ENCODE data around the gene IGSF21.

IGSF21 gene

GRCh38 chr1:18337757-18338156 lies 230.2 kb downstream of the IGSF21 start:
- no peak for TF ChIP-seq ZNF565 (CRISPR knock-in tag; conservative IDR thresholded peaks at IDR 0.05; ENCODE audit: low read depth)
- TF ChIP-seq RARB (CRISPR knock-in tag; IDR thresholded peaks at IDR 0.05), result no peak
- TF ChIP-seq CSDC2 (CRISPR knock-in tag; IDR thresholded peaks at IDR 0.05), result no peak
- TF ChIP-seq TOX (CRISPR knock-in tag; IDR thresholded peaks at IDR 0.05; ENCODE audit: borderline replicate concordance), result no peak
- TF ChIP-seq TSHZ2 (CRISPR knock-in tag; IDR thresholded peaks at IDR 0.05), result no peak
- no peak for TF ChIP-seq ESRRG (CRISPR knock-in tag; IDR thresholded peaks at IDR 0.05)
- no peak for TF ChIP-seq CSRNP3 (CRISPR knock-in tag; IDR thresholded peaks at IDR 0.05)
- no peak for TF ChIP-seq ISL1 (CRISPR knock-in tag; IDR thresholded peaks at IDR 0.05)
- TF ChIP-seq POU6F1 (CRISPR knock-in tag; IDR thresholded peaks at IDR 0.05; ENCODE audit: borderline replicate concordance, low read depth), result no peak
- TF ChIP-seq PPARA (CRISPR knock-in tag; IDR thresholded peaks at IDR 0.05; ENCODE audit: borderline replicate concordance), result no peak
- no peak for TF ChIP-seq CREB5 (CRISPR knock-in tag; IDR thresholded peaks at IDR 0.05; ENCODE audit: low read depth)
- TF ChIP-seq ZNF8 (CRISPR knock-in tag; IDR thresholded peaks at IDR 0.05), result no peak
- no peak for TF ChIP-seq ZNF70 (CRISPR knock-in tag; IDR thresholded peaks at IDR 0.05)
- TF ChIP-seq ARNTL (CRISPR knock-in tag; IDR thresholded peaks at IDR 0.05; ENCODE audit: borderline replicate concordance, low read depth), result no peak
- no peak for ATAC-seq

GRCh38 chr1:18339161-18339560 lies 231.6 kb downstream of the IGSF21 start:
- TF ChIP-seq PPARA (CRISPR knock-in tag; IDR thresholded peaks at IDR 0.05; ENCODE audit: borderline replicate concordance) (no peak), RARB (CRISPR knock-in tag; IDR thresholded peaks at IDR 0.05) (no peak), PATZ1 (CRISPR knock-in tag; IDR thresholded peaks at IDR 0.05; ENCODE audit: borderline replicate concordance) (no peak), ISL1 (CRISPR knock-in tag; IDR thresholded peaks at IDR 0.05) (no peak), ZNF565 (CRISPR knock-in tag; conservative IDR thresholded peaks at IDR 0.05; ENCODE audit: low read depth) (no peak), TCF4 (CRISPR knock-in tag; IDR thresholded peaks at IDR 0.05; ENCODE audit: borderline replicate concordance) (no peak), CSDC2 (CRISPR knock-in tag; IDR thresholded peaks at IDR 0.05) (no peak), ZC3H10 (CRISPR knock-in tag; IDR thresholded peaks at IDR 0.05) (no peak), POU6F1 (CRISPR knock-in tag; IDR thresholded peaks at IDR 0.05; ENCODE audit: borderline replicate concordance, low read depth) (no peak), SNAI2 (CRISPR knock-in tag; IDR thresholded peaks at IDR 0.05) (no peak), ARNTL (CRISPR knock-in tag; IDR thresholded peaks at IDR 0.05; ENCODE audit: borderline replicate concordance, low read depth) (no peak), CSRNP3 (CRISPR knock-in tag; IDR thresholded peaks at IDR 0.05) (no peak), CREB5 (CRISPR knock-in tag; IDR thresholded peaks at IDR 0.05; ENCODE audit: low read depth) (no peak)
- ATAC-seq, result no peak

Measured in SK-N-SH treated with all-trans-retinoic acid at 6 μM for 48 hours (cell line).